Measurements from ENCODE around the gene SPATA6L. TPM values are rescaled to one million over a fixed set of nuclear protein-coding genes. Genes with fewer than 3 reads are reported as not detected.
"Not testable (repeated sequence)": the region's sequence is repeated elsewhere in the genome, so short reads cannot be mapped to it uniquely, and the experiment has no call there.

The SPATA6L gene
- total RNA-seq, 4 donors from 2014 or later, result 1.3 to 3.5 (median 2.3) TPM

DNA sequence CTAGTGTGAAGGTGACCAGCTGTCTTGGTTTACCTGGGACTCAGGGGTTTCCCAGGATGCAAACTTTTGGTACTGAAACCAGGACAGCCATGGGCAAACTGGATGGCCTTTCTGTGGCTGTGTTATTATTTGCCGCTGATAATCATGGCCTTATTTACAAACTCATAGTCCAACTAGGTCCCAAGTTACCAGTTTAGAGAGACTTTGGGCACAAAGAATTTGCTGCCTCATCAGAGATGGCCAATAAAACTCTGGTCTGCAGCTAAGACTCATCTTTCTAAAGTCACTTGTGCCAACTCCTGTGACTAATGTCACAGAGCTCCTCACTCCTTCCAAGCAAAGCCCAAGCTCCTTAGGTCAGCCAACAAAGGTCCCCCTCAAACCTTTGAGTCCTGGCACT is 51.7 kb downstream of the SPATA6L start:
- intact Hi-C loops (cut with DNase I; ENCODE audit: low total_unique reads), result no loop called here
- DNase-seq (ENCODE audit: low spot score in 2 of 2), result no peak
- WGBS, 2 donors, result 77 to 96% methylated on average over 1 of the region's 1 CpG
- TF ChIP-seq, protein P1, sequence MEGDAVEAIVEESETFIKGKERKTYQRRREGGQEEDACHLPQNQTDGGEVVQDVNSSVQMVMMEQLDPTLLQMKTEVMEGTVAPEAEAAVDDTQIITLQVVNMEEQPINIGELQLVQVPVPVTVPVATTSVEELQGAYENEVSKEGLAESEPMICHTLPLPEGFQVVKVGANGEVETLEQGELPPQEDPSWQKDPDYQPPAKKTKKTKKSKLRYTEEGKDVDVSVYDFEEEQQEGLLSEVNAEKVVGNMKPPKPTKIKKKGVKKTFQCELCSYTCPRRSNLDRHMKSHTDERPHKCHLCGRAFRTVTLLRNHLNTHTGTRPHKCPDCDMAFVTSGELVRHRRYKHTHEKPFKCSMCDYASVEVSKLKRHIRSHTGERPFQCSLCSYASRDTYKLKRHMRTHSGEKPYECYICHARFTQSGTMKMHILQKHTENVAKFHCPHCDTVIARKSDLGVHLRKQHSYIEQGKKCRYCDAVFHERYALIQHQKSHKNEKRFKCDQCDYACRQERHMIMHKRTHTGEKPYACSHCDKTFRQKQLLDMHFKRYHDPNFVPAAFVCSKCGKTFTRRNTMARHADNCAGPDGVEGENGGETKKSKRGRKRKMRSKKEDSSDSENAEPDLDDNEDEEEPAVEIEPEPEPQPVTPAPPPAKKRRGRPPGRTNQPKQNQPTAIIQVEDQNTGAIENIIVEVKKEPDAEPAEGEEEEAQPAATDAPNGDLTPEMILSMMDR (IDR thresholded peaks at IDR 0.05), result no peak
- no peak for TF ChIP-seq POLR2A (IDR thresholded peaks at IDR 0.05)
- no peak overlapping the region for H3K4me3 ChIP-seq (ENCODE audit: low read depth, poor library complexity, severe bottlenecking)

DNA sequence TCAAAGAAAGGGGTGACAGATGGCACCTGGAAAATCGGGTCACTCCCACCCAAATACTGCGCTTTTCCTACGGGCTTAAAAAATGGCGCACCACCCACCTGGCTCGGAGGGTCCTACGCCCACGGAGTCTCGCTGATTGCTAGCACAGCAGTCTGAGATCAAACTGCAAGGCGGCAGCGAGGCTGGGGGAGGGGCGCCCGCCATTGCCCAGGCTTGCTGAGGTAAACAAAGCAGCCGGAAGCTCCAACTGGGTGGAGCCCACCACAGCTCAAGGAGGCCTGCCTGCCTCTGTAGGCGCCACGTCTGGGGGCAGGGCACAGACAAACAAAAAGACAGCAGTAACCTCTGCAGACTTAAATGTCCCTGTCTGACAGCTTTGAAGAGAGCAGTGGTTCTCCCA is 60.2 kb downstream of the SPATA6L start:
- WGBS, 2 donors, result 63 to 81% methylated on average over 12 to 14 of the region's 15 CpGs
- intact Hi-C loops (cut with DNase I; ENCODE audit: low total_unique reads), result loop anchor here (5.0 kb wide), 1 partner anchor 224 kb away; no protein-coding TSS in a partner anchor
- not testable (repeated sequence) for H3K4me3 ChIP-seq (ENCODE audit: low read depth, poor library complexity, severe bottlenecking); DNase-seq (ENCODE audit: low spot score in 2 of 2)

DNA sequence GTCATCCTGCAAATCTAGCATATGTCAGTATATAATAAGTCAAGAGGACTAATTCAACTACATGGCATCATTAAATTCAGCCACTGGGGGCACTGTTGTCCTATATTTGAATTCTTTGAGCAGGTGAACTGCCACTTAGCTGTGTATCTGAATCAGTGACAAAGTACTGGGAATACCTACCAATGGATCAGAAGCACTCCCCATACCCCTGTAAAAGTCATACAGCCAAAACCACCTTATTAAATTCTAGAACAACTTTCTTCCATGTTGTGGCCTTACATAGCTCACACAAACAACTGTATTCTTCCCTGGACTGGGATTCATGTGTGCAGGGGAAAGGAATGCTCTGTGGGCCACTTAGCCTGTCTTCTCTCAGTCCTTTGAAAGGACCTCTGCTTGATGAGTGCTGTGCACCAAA is 61.6 kb downstream of the SPATA6L start:
- peak; percentile 79 to 87 for DNase-seq (ENCODE audit: low spot score in 2 of 2)

DNA sequence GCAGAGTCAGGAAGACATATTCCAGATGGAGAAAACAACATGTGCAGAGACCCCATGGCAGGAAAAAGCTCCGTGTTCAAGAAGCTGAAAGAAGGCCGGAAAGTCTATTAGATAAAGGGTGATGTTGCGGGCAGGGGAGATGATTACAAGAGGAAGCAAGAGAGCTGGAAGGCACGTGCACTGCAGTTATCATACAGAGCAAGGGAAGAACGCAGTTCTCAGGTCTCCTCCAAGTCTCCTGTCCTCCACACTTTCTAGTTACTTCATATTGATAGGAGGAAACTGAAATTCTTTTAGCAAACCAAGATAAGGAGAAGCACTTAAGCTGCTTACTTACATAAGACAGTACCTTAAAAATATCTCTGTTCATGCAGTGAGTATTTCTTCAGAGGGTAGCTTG is 62.5 kb downstream of the SPATA6L start:
- WGBS, 2 donors, result 90% methylated on average over 5 of the region's 5 CpGs
- intact Hi-C loops (cut with DNase I; ENCODE audit: low total_unique reads), result no loop called here
- TF ChIP-seq, protein P1 (IDR thresholded peaks at IDR 0.05), result no peak
- TF ChIP-seq POLR2A (IDR thresholded peaks at IDR 0.05), result no peak
- no peak overlapping the region for H3K4me3 ChIP-seq (ENCODE audit: low read depth, poor library complexity, severe bottlenecking)
- no peak for DNase-seq (ENCODE audit: low spot score in 2 of 2)

More for the DNA sequence above, 61.6 kb downstream of the SPATA6L start:
- TF ChIP-seq POLR2A (IDR thresholded peaks at IDR 0.05), result no peak
- TF ChIP-seq, protein P1 (IDR thresholded peaks at IDR 0.05), result no peak
- H3K4me3 ChIP-seq (ENCODE audit: low read depth, poor library complexity, severe bottlenecking), result no peak overlapping the region
- intact Hi-C loops (cut with DNase I; ENCODE audit: low total_unique reads), result loop anchor here (5.0 kb wide), 1 partner anchor 222 kb away; no protein-coding TSS in a partner anchor

DNA sequence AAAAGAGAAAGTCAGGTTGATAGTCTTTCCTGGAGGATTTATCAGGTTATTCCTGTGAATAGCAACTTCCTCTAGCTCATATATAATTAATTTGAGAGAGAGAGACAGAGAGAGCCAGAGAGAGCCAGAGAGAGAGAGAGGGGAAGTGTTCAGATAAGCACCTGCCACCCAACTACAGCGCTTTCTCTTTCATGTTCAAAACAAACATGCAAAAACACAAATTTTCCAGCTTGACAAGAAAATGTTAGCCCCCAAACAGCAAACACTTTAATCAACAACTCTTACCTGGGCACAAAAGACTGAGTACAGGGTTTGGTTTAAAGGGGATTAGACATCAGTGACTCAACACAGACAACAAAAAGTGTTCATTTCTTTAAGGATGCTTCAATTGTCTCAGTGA is 65.9 kb downstream of the SPATA6L start:
- no peak for TF ChIP-seq POLR2A (IDR thresholded peaks at IDR 0.05)
- TF ChIP-seq, protein P1 (IDR thresholded peaks at IDR 0.05), result no peak
- DNase-seq (ENCODE audit: low spot score in 2 of 2), result no peak
- intact Hi-C loops (cut with DNase I; ENCODE audit: low total_unique reads), result no loop called here
- H3K4me3 ChIP-seq (ENCODE audit: low read depth, poor library complexity, severe bottlenecking), result no peak overlapping the region
- 100% methylated on average over 1 of the region's 1 CpG for WGBS, 2 donors

DNA sequence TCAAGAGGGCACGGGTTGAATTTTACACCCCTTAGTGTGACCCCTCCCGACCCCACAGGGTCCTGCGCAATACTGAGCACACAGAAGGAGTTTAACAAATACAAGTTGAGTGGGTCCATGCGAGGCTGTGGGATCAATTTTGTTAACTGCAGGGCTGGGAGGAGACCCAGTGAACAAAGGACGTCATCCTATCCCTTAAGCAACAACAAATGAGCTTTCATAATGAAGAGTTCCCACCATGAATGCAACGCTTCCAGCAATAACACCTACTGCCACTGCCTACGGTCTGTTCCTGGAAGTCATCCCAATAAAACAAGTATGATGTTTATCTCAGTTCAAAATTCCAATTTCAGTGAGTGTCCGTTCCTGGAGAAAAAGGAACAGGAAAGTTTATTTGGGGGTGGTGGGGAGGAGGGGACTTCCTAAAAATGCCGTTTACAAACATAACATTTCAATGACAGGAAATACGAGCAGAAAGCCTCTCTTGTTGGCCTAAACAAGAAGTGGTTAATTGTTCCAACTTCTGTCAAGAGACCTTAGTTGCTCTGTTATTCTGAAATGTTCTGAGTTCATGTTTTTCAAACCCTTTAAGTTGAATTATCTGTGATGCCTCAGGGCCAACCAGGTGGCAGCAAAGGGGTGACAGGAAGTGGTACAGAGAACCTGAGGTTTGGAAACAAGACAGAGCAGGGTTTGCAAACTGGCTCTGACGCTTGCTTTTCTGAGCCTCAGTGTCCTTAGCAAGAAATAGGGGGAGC is 69.9 kb downstream of the SPATA6L start:
- intact Hi-C loops (cut with DNase I; ENCODE audit: low total_unique reads), result no loop called here
- 66 to 69% methylated on average over 11 of the region's 11 CpGs for WGBS, 2 donors
- H3K4me3 ChIP-seq (ENCODE audit: low read depth, poor library complexity, severe bottlenecking), result no peak overlapping the region
- TF ChIP-seq, protein P1 (IDR thresholded peaks at IDR 0.05), result no peak
- no peak for TF ChIP-seq POLR2A (IDR thresholded peaks at IDR 0.05)
- no peak for DNase-seq (ENCODE audit: low spot score in 2 of 2)

All from lower leg skin (tissue), 4 donors.